HG02943 (cell line): ENCODE data around the gene MSI2.

Experiments
- ATAC-seq: cut with Tn5 transposase; IDR thresholded peaks from one replicate; pipeline ENCODE4 v1.9.1; 2021; ENCODE audit warnings: mild to moderate bottlenecking, low read depth, moderate library complexity; ENCODE audit not compliant: unreplicated experiment

The MSI2 gene

GRCh38 chr17:57447990-57448758, 191.9 kb downstream of the MSI2 start:
- no peak for ATAC-seq

- ATAC-seq: no peak
Measured at GRCh38 chr17:57448759-57449283, 192.5 kb downstream of the MSI2 start.

GRCh38 chr17:57451191-57451590, 194.9 kb downstream of the MSI2 start:
- no peak for ATAC-seq

GRCh38 chr17:57451643-57452042, 195.3 kb downstream of the MSI2 start:
- ATAC-seq: no peak

- no peak for ATAC-seq
Measured at GRCh38 chr17:57453841-57454425, 197.6 kb downstream of the MSI2 start.

- no peak for ATAC-seq
Measured at GRCh38 chr17:57454729-57455062, 198.4 kb downstream of the MSI2 start.

- ATAC-seq: peak; percentile 73
Measured at GRCh38 chr17:57455063-57455914, 199.0 kb downstream of the MSI2 start.

GRCh38 chr17:57456622-57457021, 200.3 kb downstream of the MSI2 start:
- ATAC-seq: no peak

- ATAC-seq: no peak
Measured at GRCh38 chr17:57457188-57457587, 200.9 kb downstream of the MSI2 start.

- no peak for ATAC-seq
Measured at GRCh38 chr17:57458718-57459285, 202.5 kb downstream of the MSI2 start.

- no peak for ATAC-seq
Measured at GRCh38 chr17:57459286-57459915, 203.1 kb downstream of the MSI2 start.

GRCh38 chr17:57461082-57461481, 204.8 kb downstream of the MSI2 start:
- no peak for ATAC-seq

GRCh38 chr17:57462007-57462579, 205.8 kb downstream of the MSI2 start:
- ATAC-seq: no peak

GRCh38 chr17:57463103-57463885, 207.0 kb downstream of the MSI2 start:
- peak; percentile 83 for ATAC-seq

- ATAC-seq: no peak
Measured at GRCh38 chr17:57464191-57464864, 208.0 kb downstream of the MSI2 start.

- no peak for ATAC-seq
Measured at GRCh38 chr17:57465610-57466009, 209.3 kb downstream of the MSI2 start.

GRCh38 chr17:57466017-57466471, 209.7 kb downstream of the MSI2 start:
- no peak for ATAC-seq

GRCh38 chr17:57466521-57466920, 210.2 kb downstream of the MSI2 start:
- ATAC-seq: no peak

- no peak for ATAC-seq
Measured at GRCh38 chr17:57467226-57467625, 210.9 kb downstream of the MSI2 start.
